Hepatocyte (in vitro differentiated cells): Measurements from ENCODE around the gene SPHK1. TPM values are rescaled to one million over a fixed set of nuclear protein-coding genes. Genes with fewer than 3 reads are reported as not detected.
A peak's percentile ranks its signal among the peaks of the same experiment; 100 is the strongest.

Experiments used
- DNase-seq: peaks from one replicate; pipeline ENCODE4 v3.0.0-alpha.2; 2016; ENCODE audit warnings: low spot score
- H2AFZ ChIP-seq: fragments of 200-600 bp; sonication (generic); 2 replicates; pipeline ENCODE4 v1.6.0; 2016; ENCODE audit warnings: antibody characterized with exemption, mild to moderate bottlenecking
- H3K27ac ChIP-seq: fragments of 200-600 bp; sonication (generic); 2 replicates; pipeline ENCODE4 v1.5.1; 2016; ENCODE audit warnings: mild to moderate bottlenecking
- H3K27me3 ChIP-seq: fragments of 200-600 bp; sonication (generic); 2 replicates; pipeline ENCODE4 v1.6.1; 2016
- H3K36me3 ChIP-seq: fragments of 200-600 bp; sonication (generic); replicated peaks from 2 replicates; pipeline ENCODE4 v1.5.1; 2016; ENCODE audit warnings: low read depth; ENCODE audit not compliant: insufficient read depth
- H3K4me1 ChIP-seq: fragments of 200-600 bp; sonication (generic); 2 replicates; pipeline ENCODE4 v1.5.1; 2016; ENCODE audit warnings: mild to moderate bottlenecking, moderate library complexity; ENCODE audit not compliant: insufficient read depth
- H3K4me2 ChIP-seq: fragments of 200-600 bp; sonication (generic); 2 replicates; pipeline ENCODE4 v1.6.0; 2016
- H3K4me3 ChIP-seq: fragments of 200-600 bp; sonication (generic); 2 replicates; pipeline ENCODE4 v1.5.1; 2016; ENCODE audit warnings: mild to moderate bottlenecking
- H3K79me2 ChIP-seq: fragments of 200-600 bp; sonication (generic); 2 replicates; pipeline ENCODE4 v1.6.0; 2017; ENCODE audit warnings: mild to moderate bottlenecking
- H3K9me2 ChIP-seq: fragments of 200-600 bp; sonication (generic); replicated peaks from 2 replicates; pipeline ENCODE4 v1.6.0; 2017; ENCODE audit warnings: mild to moderate bottlenecking; ENCODE audit not compliant: insufficient read depth
- H3K9me3 ChIP-seq: fragments of 200-600 bp; sonication (generic); 2 replicates; pipeline ENCODE4 v1.5.1; 2016; ENCODE audit warnings: low read depth, mild to moderate bottlenecking
- H4K20me1 ChIP-seq: fragments of 200-600 bp; sonication (generic); 2 replicates; pipeline ENCODE4 v1.6.0; 2016; ENCODE audit warnings: mild to moderate bottlenecking; ENCODE audit not compliant: insufficient read depth, poor library complexity, severe bottlenecking
- CTCF ChIP-seq: fragments of 200-600 bp; sonication (generic); IDR thresholded peaks from 2 replicates; pipeline ENCODE4 v1.5.1; 2016; ENCODE audit warnings: antibody characterized with exemption, mild to moderate bottlenecking; ENCODE audit not compliant: poor library complexity
- EZH2 ChIP-seq: fragments of 200-600 bp; sonication (generic); IDR thresholded peaks from 2 replicates; pipeline ENCODE4 v1.6.1; 2016; ENCODE audit warnings: antibody characterized with exemption, mild to moderate bottlenecking, borderline replicate concordance
- EZH2phosphoT487 ChIP-seq: fragments of 200-600 bp; sonication (generic); IDR thresholded peaks from one replicate; pipeline ENCODE4 v1.6.1; 2018; ENCODE audit warnings: antibody characterized with exemption, mild to moderate bottlenecking, low read depth, moderate library complexity; ENCODE audit not compliant: unreplicated experiment, severe bottlenecking
- WGBS: methylation state at CpG from one replicate; pipeline ENCODE4 v1.1.6; 2016; ENCODE audit warnings: low lambda C conversion rate; ENCODE audit errors: missing lambda C conversion rate; 5-methylcytosine and 5-hydroxymethylcytosine counted together
- polyA plus RNA-seq: library from polyadenylated mRNA; unstranded; fragments of >200 nt; fragmentation: Nextera tagmentation; extraction: Ambion mirVana; gene quantifications from 2 replicates; pipeline ENCODE4 v1.2.1, GENCODE V29; 2016
- total RNA-seq: library from RNA; depleted of rRNA; stranded (reverse); fragments of >200 nt; gene quantifications from 2 replicates; pipeline ENCODE4 v1.2.3, GENCODE V29; 2014

SPHK1 gene
- total and polyA plus RNA-seq, 2 experiments from 2014 or later = 5.2 to 15.2 TPM

DNA sequence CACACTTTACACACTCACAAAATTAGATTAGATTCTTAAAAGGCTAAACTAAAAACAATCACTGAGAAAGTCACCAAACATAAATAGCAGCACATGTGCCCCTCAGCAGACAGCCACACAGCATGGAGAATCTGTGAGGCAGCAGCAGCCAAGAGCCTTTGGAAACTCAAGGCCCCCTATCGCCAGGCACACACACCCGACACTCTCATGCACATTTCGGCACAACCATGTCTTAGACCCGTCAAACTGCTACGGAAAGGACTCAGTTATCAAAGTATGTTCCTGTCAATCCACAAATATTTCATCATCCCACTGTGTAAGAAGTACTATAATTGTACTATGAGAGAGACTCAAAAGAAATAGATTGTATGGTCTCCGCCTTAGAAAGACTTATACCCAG is 47.6 kb downstream of the SPHK1 start:
- Histone ChIP-seq H3K79me2 (peaks cover 76% of the 10 kb centered on the region), H3K27ac (no peak overlapping the region), H3K36me3 (no peaks in the 10 kb centered on the region), H3K4me2 (no peak overlapping the region), H2AFZ (no peak overlapping the region), H3K9me2 (no peaks in the 10 kb centered on the region), H3K4me3 (no peak overlapping the region), H4K20me1 (peaks cover 40% of the 10 kb centered on the region), H3K9me3 (no peaks in the 10 kb centered on the region), H3K27me3 (no peaks in the 10 kb centered on the region), H3K4me1 (no peaks in the 10 kb centered on the region)
- no peak for TF ChIP-seq EZH2
- no peak for TF ChIP-seq EZH2phosphoT487
- no peak for TF ChIP-seq CTCF
- WGBS = 84% methylated on average over 6 of the region's 6 CpGs
- no peak for DNase-seq

GRCh38 chr17:76432712-76433336 is 48.4 kb downstream of the SPHK1 start:
- H3K9me3 ChIP-seq = no peaks in the 10 kb centered on the region
- H3K27me3 ChIP-seq = no peaks in the 10 kb centered on the region
- no peak overlapping the region for H2AFZ ChIP-seq
- no peaks in the 10 kb centered on the region for H3K36me3 ChIP-seq
- peaks cover 46% of the 10 kb centered on the region for H4K20me1 ChIP-seq
- DNase-seq = no peak
- TF ChIP-seq EZH2 (no peak), EZH2phosphoT487 (no peak), CTCF (peak; percentile 18)
- peaks cover 78% of the 10 kb centered on the region for H3K79me2 ChIP-seq
- H3K4me2 ChIP-seq = no peak overlapping the region
- no peak overlapping the region for H3K27ac ChIP-seq
- 89% methylated on average over 3 of the region's 3 CpGs for WGBS
- H3K4me3 ChIP-seq = no peak overlapping the region
- H3K4me1 ChIP-seq = no peaks in the 10 kb centered on the region
- H3K9me2 ChIP-seq = no peaks in the 10 kb centered on the region

DNA sequence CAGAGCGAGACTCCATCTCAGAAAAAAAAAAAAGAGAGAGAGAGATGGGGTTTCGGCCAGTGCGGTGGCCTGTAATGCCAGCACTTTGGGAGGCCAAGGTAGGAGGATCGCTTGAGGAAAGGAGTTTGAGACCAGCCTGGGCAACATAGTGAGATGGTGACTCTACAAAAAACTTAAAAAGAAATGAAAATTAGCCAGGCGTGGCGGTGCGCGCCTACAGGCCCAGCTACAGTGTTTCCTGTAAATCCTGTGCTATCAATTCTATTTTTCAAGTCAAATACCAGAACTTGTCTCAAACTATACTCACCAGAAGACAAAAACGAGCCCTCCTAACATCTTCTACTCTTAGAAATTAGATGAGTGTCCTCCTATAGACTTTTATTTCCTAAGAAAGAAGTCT is 49.3 kb downstream of the SPHK1 start:
- H3K4me3 ChIP-seq = no peak overlapping the region
- no peaks in the 10 kb centered on the region for H3K9me3 ChIP-seq
- no peak overlapping the region for H2AFZ ChIP-seq
- no peaks in the 10 kb centered on the region for H3K9me2 ChIP-seq
- 97% methylated on average over 9 of the region's 9 CpGs for WGBS
- no peaks in the 10 kb centered on the region for H3K36me3 ChIP-seq
- no peak for DNase-seq
- no peaks in the 10 kb centered on the region for H3K27me3 ChIP-seq
- no peak overlapping the region for H3K27ac ChIP-seq
- peaks cover 83% of the 10 kb centered on the region for H3K79me2 ChIP-seq
- peaks cover 46% of the 10 kb centered on the region for H4K20me1 ChIP-seq
- TF ChIP-seq EZH2phosphoT487 (no peak), EZH2 (no peak), CTCF (no peak)
- no peak overlapping the region for H3K4me2 ChIP-seq
- no peaks in the 10 kb centered on the region for H3K4me1 ChIP-seq

DNA sequence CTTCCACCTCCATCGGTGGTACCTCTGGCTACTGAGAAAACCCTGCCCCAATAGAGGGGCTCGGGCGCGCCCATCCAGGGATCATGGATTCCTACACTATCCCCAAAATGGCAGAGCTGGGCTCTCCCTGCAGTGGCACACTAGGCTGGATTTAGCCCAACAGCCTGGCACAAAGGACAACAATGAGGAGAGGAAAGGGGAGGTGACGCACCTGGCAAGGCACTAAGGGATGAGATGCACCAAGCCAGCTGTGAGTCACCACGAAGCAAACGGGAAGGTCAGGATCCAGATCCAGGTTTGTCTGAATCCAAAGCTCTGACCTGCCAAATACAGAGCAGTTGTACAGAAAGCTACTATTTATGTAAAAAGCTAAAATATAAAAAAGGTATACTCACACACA is 50.5 kb downstream of the SPHK1 start:
- 97% methylated on average over 7 of the region's 7 CpGs for WGBS
- TF ChIP-seq EZH2phosphoT487 (no peak), CTCF (no peak), EZH2 (no peak)

More for the DNA sequence above, 50.5 kb downstream of the SPHK1 start:
- Histone ChIP-seq H3K79me2 (peaks cover 89% of the 10 kb centered on the region), H3K9me2 (no peaks in the 10 kb centered on the region), H2AFZ (no peak overlapping the region), H3K9me3 (no peaks in the 10 kb centered on the region), H3K4me1 (peaks cover 3% of the 10 kb centered on the region), H3K27me3 (no peaks in the 10 kb centered on the region), H3K4me3 (no peak overlapping the region), H3K27ac (no peak overlapping the region), H3K36me3 (no peaks in the 10 kb centered on the region), H3K4me2 (no peak overlapping the region), H4K20me1 (peaks cover 58% of the 10 kb centered on the region)
- DNase-seq = no peak
